B cell (primary cell): ENCODE measurements around the gene DDAH2. TPM values are rescaled to one million over a fixed set of nuclear protein-coding genes. Genes with fewer than 3 reads are reported as not detected.

Source experiments
- ATAC-seq: fragments of 200-7000 bp; cut with Tn5 transposase; one replicate; pipeline ENCODE4 v1.10.0; 2021; ENCODE audit warnings: low read depth, mild to moderate bottlenecking, moderate number of reproducible peaks, moderate library complexity
- CTCF ChIA-PET: fragments of 350-600 bp; sonication (Branson Sonifier 250); formaldehyde crosslinking; loops from one replicate; lab custom pipeline; 2021; ENCODE audit warnings: antibody characterized with exemption, inconsistent platforms; lab: Charles Lee
- POLR2A ChIA-PET: fragments of 350-600 bp; sonication (Branson Sonifier 250); formaldehyde crosslinking; loops from one replicate; lab custom pipeline; 2021; ENCODE audit warnings: antibody characterized with exemption; lab: Charles Lee
- DNase-seq: peaks from one replicate; pipeline ENCODE4 v3.0.0; 2013
- H2AFZ ChIP-seq: 2 replicates; pipeline ENCODE4 v1.6.1; 2012; ENCODE audit warnings: mild to moderate bottlenecking, low read depth, low read length; ENCODE audit not compliant: insufficient read depth, poor library complexity, severe bottlenecking
- H3K27ac ChIP-seq, 2 donors: 1 replicate in 1 of 2; 2 replicates in 1 of 2; pipeline ENCODE4 v1.5.1; 2012 to 2013; ENCODE audit warnings: low read length in 2 of 2, mild to moderate bottlenecking in 2 of 2, moderate library complexity in 1 of 2
- H3K27me3 ChIP-seq, 4 experiments: fragments of 200-600 bp in 1 of 4; sonication (generic) in 1 of 4; replicated peaks in 1 of 4; 1 replicate in 2 of 4; 2 replicates in 2 of 4; pipeline versions ENCODE4 v1.6.1 to v1.7.0; 2013 to 2016; ENCODE audit warnings: low read length in 3 of 4, mild to moderate bottlenecking in 2 of 4, mixed read lengths in 1 of 4, moderate library complexity in 1 of 4; ENCODE audit not compliant: insufficient read depth in 4 of 4, control insufficient read depth in 3 of 4; ENCODE audit errors: control extremely low read depth in 1 of 4
- H3K36me3 ChIP-seq, 2 experiments: replicated peaks in 1 of 2; 1 replicate in 1 of 2; 2 replicates in 1 of 2; pipeline versions ENCODE4 v1.6.1 to v1.7.1; 2013; ENCODE audit warnings: low read length in 1 of 2; ENCODE audit not compliant: insufficient read depth in 2 of 2, control insufficient read depth in 1 of 2; ENCODE audit errors: control extremely low read depth in 1 of 2, extremely low read depth in 1 of 2
- H3K4me1 ChIP-seq, 2 donors: fragments of 200-600 bp in 1 of 2; sonication (generic) in 1 of 2; 1 replicate in 1 of 2; 2 replicates in 1 of 2; pipeline versions ENCODE4 v1.5.1 to v1.6.1; 2013 to 2017; ENCODE audit warnings: low read length in 2 of 2; ENCODE audit not compliant: control insufficient read depth in 2 of 2, insufficient read depth in 2 of 2
- H3K4me2 ChIP-seq: replicated peaks from 2 replicates; pipeline ENCODE3; 2012; ENCODE audit warnings: mild to moderate bottlenecking, low read depth, low read length; ENCODE audit not compliant: poor library complexity, severe bottlenecking
- H3K4me3 ChIP-seq, 5 experiments: fragments of 200-600 bp in 1 of 5; sonication (generic) in 1 of 5; 1 replicate in 3 of 5; 2 replicates in 2 of 5; pipeline versions ENCODE4 v1.5.1 to v1.7.0; 2011 to 2016; ENCODE audit warnings: low read length in 4 of 5, mild to moderate bottlenecking in 4 of 5, low read depth in 2 of 5, control low read depth in 1 of 5, moderate library complexity in 1 of 5; ENCODE audit not compliant: insufficient read depth in 1 of 5; ENCODE audit errors: control extremely low read depth in 1 of 5, extremely low read depth in 1 of 5
- H3K79me2 ChIP-seq: fragments of 200-600 bp; sonication (generic); one replicate; pipeline ENCODE4 v1.6.0; 2016; ENCODE audit warnings: low read length; ENCODE audit not compliant: control insufficient read depth, insufficient read depth
- H3K9ac ChIP-seq: fragments of 200-600 bp; sonication (generic); 2 replicates; pipeline ENCODE4 v1.6.1; 2017; ENCODE audit warnings: mild to moderate bottlenecking, low read length, moderate library complexity
- H3K9me3 ChIP-seq, 3 donors: one replicate each; pipeline versions ENCODE4 v1.6.1 to v1.7.1; 2013; ENCODE audit warnings: low read length in 2 of 3; ENCODE audit not compliant: control insufficient read depth in 2 of 3, insufficient read depth in 1 of 3; ENCODE audit errors: control extremely low read depth in 1 of 3
- H4K20me1 ChIP-seq: 2 replicates; pipeline ENCODE4 v1.6.0; 2012; ENCODE audit warnings: mild to moderate bottlenecking, low read length; ENCODE audit not compliant: insufficient read depth, control insufficient read depth, poor library complexity, severe bottlenecking
- H3K27ac Mint-ChIP-seq: one replicate; pipeline ENCODE4 v1.8.0; 2021; ENCODE audit warnings: mixed read lengths
- H3K27me3 Mint-ChIP-seq: one replicate; pipeline ENCODE4 v1.8.0; 2021; ENCODE audit warnings: mixed read lengths
- H3K4me1 Mint-ChIP-seq: one replicate; pipeline ENCODE4 v1.8.0; 2021; ENCODE audit warnings: mixed read lengths
- H3K4me3 Mint-ChIP-seq: one replicate; pipeline ENCODE4 v1.8.0; 2021; ENCODE audit warnings: mixed read lengths
- H3K9me3 Mint-ChIP-seq: one replicate; pipeline ENCODE4 v1.8.0; 2022; ENCODE audit warnings: mixed read lengths; ENCODE audit not compliant: insufficient read depth
- CTCF ChIP-seq: fragments of 200-600 bp; IDR thresholded peaks from one replicate; pipeline ENCODE4 v1.8.0; 2022; ENCODE audit warnings: antibody characterized with exemption, mild to moderate bottlenecking
- EZH2 ChIP-seq: IDR thresholded peaks from 2 replicates; pipeline ENCODE4 v1.6.1; 2012; ENCODE audit warnings: borderline replicate concordance, low read depth, mild to moderate bottlenecking, moderate library complexity, low read length; ENCODE audit not compliant: insufficient read depth, poor library complexity, severe bottlenecking
- WGBS: methylation state at CpG from one replicate; pipeline ENCODE4 v1.1.5; 2013; ENCODE audit warnings: missing lambda C conversion rate; ENCODE audit not compliant: insufficient coverage; 5-methylcytosine and 5-hydroxymethylcytosine counted together
- intact Hi-C: fragments of 100-400 bp; cut with micrococcal nuclease; formaldehyde crosslinking; loops from one replicate; pipeline ENCODE4 v1.10.0; 2022
- polyA plus RNA-seq: library from polyadenylated mRNA; depleted of rRNA; stranded (reverse); fragments of >200 nt; gene quantifications from 2 replicates; pipeline ENCODE4 v1.2.3, GENCODE V29; 2012
- total RNA-seq, 2 donors: library from RNA; stranded (reverse); fragments of 120-200 nt in 1 of 2; gene quantifications; 1 replicate in 1 of 2; 2 replicates in 1 of 2; pipeline versions ENCODE4 v1.2.3 to v1.2.4, GENCODE V29; 2013 to 2022

The DDAH2 gene
- total and polyA plus RNA-seq, 2 donors (not counting 1 experiment from before 2014, with no cell fraction given), result 59.2 to 87.2 TPM

GRCh38 chr6:31765910-31766794 is 37.1 kb upstream of the DDAH2 start:
- POLR2A ChIA-PET, result interaction anchor here (0.5 kb wide), 1 partner anchor 1556 kb away, joined by 4 read pairs; no protein-coding TSS in a partner anchor
- Histone ChIP-seq H3K36me3 (peaks cover 0 to 5% of the 10 kb centered on the region in 2 experiments), H2AFZ (no peak overlapping the region), H3K27me3 (no peaks in the 10 kb centered on the region), H3K9me3 (no peaks in the 10 kb centered on the region), H3K9ac (no peak overlapping the region), H3K27ac (no peak overlapping the region), H4K20me1 (no peaks in the 10 kb centered on the region), H3K4me2 (no peak overlapping the region), H3K4me1 (no peaks in the 10 kb centered on the region), H3K4me3 (no peak overlapping the region), H3K79me2 (no peaks in the 10 kb centered on the region)
- no peaks in the 10 kb centered on the region for H3K27me3 Mint-ChIP-seq
- DNase-seq, result no peak
- 91% methylated on average over 39 of the region's 42 CpGs for whole genome bisulfite sequencing
- ATAC-seq, result no peak
- H3K27ac Mint-ChIP-seq, result no peak overlapping the region
- CTCF ChIA-PET, result no interaction called here
- no peak overlapping the region for H3K4me3 Mint-ChIP-seq
- TF ChIP-seq CTCF (no peak), EZH2 (no peak)
- no peaks in the 10 kb centered on the region for H3K9me3 Mint-ChIP-seq
- peaks cover 6% of the 10 kb centered on the region for H3K4me1 Mint-ChIP-seq
- intact Hi-C loops, result no loop called here

- no peak for TF ChIP-seq CTCF
- no peak for TF ChIP-seq EZH2
- ChIA-PET CTCF (no interaction called here), POLR2A (no interaction called here)
- H4K20me1 ChIP-seq, result no peaks in the 10 kb centered on the region
- H3K9ac ChIP-seq, result no peak overlapping the region
- no peaks in the 10 kb centered on the region for H3K27me3 Mint-ChIP-seq
- no peak overlapping the region for H2AFZ ChIP-seq
- H3K79me2 ChIP-seq, result no peaks in the 10 kb centered on the region
- H3K4me3 ChIP-seq, result no peak overlapping the region
- H3K27ac Mint-ChIP-seq, result no peak overlapping the region
- no peak overlapping the region for H3K27ac ChIP-seq
- H3K4me1 Mint-ChIP-seq, result peaks cover 6% of the 10 kb centered on the region
- H3K9me3 Mint-ChIP-seq, result no peaks in the 10 kb centered on the region
- H3K27me3 ChIP-seq, result no peaks in the 10 kb centered on the region
- no peak overlapping the region for H3K4me3 Mint-ChIP-seq
- intact Hi-C loops, result no loop called here
- H3K36me3 ChIP-seq, result peaks cover 0 to 6% of the 10 kb centered on the region in 2 experiments
- 93% methylated on average over 3 of the region's 9 CpGs for WGBS
- H3K4me1 ChIP-seq, result no peaks in the 10 kb centered on the region
- no peaks in the 10 kb centered on the region for H3K9me3 ChIP-seq
- ATAC-seq (no peak), DNase-seq (no peak)
- H3K4me2 ChIP-seq, result no peak overlapping the region
These were observed 36.4 kb upstream of the DDAH2 start for GRCh38 chr6:31765559-31765909.
